HL-60 (cell line): ENCODE data around the gene AP1S3.

Source experiments
- DNase-seq, 2 experiments: peaks; one replicate each; pipeline ENCODE4 v3.0.0-alpha.2; 2010 to 2020; ENCODE audit warnings: low read depth in 1 of 2, low spot score in 1 of 2
- H3K27ac ChIP-seq: fragments of 250-450 bp; sonication (Bioruptor Pico); replicated peaks from 2 replicates; pipeline ENCODE4 v1.5.1; 2020; ENCODE audit warnings: mild to moderate bottlenecking, moderate library complexity
- H3K27me3 ChIP-seq: fragments of 250-450 bp; sonication (Bioruptor Pico); 2 replicates; pipeline ENCODE4 v1.5.1; 2021; ENCODE audit warnings: mild to moderate bottlenecking, moderate library complexity; ENCODE audit not compliant: insufficient read depth, poor library complexity, severe bottlenecking
- H3K4me3 ChIP-seq: replicated peaks from 2 replicates; pipeline ENCODE4 v1.5.1; 2011; ENCODE audit warnings: mild to moderate bottlenecking, control low read depth, low read length; ENCODE audit not compliant: insufficient read depth
- GABPA ChIP-seq: IDR thresholded peaks from 2 replicates; pipeline ENCODE4 v1.6.1; 2012; ENCODE audit warnings: low read depth
- POLR2AphosphoS5 ChIP-seq: IDR thresholded peaks from 2 replicates; pipeline ENCODE4 v1.6.1; 2012; ENCODE audit warnings: low read depth
- SPI1 ChIP-seq: IDR thresholded peaks from 2 replicates; pipeline ENCODE4 v1.6.1; 2012; ENCODE audit warnings: low read depth, mild to moderate bottlenecking, borderline replicate concordance
- TF ChIP-seq, protein P1 (sequence below): IDR thresholded peaks from one replicate; pipeline ENCODE4 v1.5.1; 2011; ENCODE audit warnings: low read length, control low read depth, inconsistent platforms; ENCODE audit not compliant: insufficient read depth
- TF ChIP-seq, protein P2 (sequence below): IDR thresholded peaks from 2 replicates; pipeline ENCODE4 v1.6.1; 2012; ENCODE audit warnings: low read depth; ENCODE audit not compliant: insufficient replicate concordance

AP1S3 gene

DNA sequence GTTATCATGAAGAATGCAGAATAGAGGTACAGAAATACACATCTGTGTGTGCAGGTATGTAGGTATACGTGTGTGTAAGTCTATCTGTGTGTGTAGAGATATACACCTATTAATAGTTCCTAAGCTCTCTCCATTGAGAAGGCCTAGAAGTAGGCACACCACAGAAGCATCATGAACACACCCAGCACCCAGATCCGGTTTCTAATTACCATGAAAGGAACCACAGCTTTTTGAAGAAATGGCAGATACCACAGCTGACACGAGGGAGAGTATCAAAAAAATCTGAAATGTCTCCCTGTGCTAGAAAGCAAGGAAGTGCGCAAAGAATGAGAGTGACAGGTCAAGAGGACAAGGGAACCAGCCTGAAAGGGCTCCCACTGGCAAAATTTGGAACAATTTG lies 27.7 kb upstream of the AP1S3 start:
- H3K4me3 ChIP-seq, result no peak overlapping the region
- H3K27me3 ChIP-seq, result no peaks in the 10 kb centered on the region
- peak overlapping the region; percentile 16 for H3K27ac ChIP-seq
- DNase-seq, result no peak
- no peak for TF ChIP-seq POLR2AphosphoS5
- TF ChIP-seq, protein P1, sequence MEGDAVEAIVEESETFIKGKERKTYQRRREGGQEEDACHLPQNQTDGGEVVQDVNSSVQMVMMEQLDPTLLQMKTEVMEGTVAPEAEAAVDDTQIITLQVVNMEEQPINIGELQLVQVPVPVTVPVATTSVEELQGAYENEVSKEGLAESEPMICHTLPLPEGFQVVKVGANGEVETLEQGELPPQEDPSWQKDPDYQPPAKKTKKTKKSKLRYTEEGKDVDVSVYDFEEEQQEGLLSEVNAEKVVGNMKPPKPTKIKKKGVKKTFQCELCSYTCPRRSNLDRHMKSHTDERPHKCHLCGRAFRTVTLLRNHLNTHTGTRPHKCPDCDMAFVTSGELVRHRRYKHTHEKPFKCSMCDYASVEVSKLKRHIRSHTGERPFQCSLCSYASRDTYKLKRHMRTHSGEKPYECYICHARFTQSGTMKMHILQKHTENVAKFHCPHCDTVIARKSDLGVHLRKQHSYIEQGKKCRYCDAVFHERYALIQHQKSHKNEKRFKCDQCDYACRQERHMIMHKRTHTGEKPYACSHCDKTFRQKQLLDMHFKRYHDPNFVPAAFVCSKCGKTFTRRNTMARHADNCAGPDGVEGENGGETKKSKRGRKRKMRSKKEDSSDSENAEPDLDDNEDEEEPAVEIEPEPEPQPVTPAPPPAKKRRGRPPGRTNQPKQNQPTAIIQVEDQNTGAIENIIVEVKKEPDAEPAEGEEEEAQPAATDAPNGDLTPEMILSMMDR, result no peak
- TF ChIP-seq GABPA, result no peak
- TF ChIP-seq, protein P2, sequence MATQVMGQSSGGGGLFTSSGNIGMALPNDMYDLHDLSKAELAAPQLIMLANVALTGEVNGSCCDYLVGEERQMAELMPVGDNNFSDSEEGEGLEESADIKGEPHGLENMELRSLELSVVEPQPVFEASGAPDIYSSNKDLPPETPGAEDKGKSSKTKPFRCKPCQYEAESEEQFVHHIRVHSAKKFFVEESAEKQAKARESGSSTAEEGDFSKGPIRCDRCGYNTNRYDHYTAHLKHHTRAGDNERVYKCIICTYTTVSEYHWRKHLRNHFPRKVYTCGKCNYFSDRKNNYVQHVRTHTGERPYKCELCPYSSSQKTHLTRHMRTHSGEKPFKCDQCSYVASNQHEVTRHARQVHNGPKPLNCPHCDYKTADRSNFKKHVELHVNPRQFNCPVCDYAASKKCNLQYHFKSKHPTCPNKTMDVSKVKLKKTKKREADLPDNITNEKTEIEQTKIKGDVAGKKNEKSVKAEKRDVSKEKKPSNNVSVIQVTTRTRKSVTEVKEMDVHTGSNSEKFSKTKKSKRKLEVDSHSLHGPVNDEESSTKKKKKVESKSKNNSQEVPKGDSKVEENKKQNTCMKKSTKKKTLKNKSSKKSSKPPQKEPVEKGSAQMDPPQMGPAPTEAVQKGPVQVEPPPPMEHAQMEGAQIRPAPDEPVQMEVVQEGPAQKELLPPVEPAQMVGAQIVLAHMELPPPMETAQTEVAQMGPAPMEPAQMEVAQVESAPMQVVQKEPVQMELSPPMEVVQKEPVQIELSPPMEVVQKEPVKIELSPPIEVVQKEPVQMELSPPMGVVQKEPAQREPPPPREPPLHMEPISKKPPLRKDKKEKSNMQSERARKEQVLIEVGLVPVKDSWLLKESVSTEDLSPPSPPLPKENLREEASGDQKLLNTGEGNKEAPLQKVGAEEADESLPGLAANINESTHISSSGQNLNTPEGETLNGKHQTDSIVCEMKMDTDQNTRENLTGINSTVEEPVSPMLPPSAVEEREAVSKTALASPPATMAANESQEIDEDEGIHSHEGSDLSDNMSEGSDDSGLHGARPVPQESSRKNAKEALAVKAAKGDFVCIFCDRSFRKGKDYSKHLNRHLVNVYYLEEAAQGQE, result no peak
- TF ChIP-seq SPI1, result no peak

DNA sequence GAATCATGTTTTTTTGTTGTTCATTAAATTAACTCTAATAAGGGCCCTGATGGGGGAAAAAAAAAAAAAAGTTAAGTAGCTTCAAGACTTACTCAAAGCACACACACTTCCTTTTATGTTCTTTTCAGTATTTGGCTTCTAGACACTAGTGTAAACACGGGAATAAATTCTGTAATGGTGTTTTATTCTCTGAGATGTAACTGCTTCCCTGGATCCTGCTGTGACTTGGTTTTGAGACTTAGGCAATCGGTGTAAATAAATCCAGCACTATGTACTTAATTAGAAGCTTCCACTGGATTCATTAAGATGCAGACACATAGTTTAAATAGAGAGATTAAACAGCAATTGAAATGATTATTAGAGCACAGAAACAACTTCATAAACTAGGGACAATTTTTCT lies 26.1 kb upstream of the AP1S3 start:
- TF ChIP-seq GABPA (no peak), POLR2AphosphoS5 (no peak), SPI1 (no peak)
- TF ChIP-seq, protein P1, result no peak
- TF ChIP-seq, protein P2, result no peak
- Histone ChIP-seq H3K27ac (no peak overlapping the region), H3K27me3 (no peaks in the 10 kb centered on the region), H3K4me3 (no peak overlapping the region)
- DNase-seq, result no peak

DNA sequence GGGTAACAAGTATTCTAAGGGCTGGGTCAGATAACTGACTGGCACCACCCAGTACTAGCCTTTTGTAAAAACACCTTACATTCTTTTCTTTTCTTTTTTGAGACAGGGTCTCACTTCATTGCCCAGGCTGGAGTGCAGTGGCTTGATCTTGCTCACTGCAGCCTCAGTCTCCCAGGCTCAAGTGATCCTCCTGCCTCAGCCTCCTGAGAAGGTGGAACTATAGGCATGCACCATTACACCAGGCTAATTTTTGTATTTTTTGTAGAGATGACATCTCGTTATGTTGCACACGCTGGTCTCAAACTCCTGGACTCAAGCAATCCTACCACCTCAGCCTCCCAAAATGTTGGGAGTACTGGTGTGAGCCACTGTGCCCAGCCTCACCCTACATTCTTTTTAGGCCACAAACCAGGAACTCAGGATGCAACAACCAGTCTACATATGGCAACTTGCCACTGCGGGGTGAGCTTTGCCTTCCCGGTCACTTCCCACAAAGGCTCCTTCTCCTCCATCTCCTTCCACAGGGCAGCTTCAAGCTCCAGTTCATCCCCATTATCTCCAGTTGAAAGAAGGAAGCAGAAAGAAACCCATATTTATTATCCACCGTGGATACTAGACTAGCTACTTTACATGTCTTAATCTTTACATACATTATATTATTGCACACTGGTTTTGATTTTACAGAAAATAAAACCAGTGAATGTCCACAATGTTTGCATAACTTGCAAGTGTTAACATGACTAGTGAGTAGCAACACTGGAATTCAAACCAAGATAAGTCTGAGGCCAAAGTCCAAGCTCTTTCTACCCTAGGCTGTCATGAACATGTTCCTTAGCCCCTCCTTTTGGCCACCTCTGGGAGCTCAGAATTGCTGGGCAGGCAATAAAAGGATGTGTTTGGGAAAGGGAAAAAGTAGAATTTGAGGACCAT lies 23.7 kb upstream of the AP1S3 start:
- DNase-seq, result no peak
- TF ChIP-seq POLR2AphosphoS5 (no peak), GABPA (no peak), SPI1 (no peak)
- TF ChIP-seq, protein P2, result no peak
- TF ChIP-seq, protein P1, result no peak
- H3K27me3 ChIP-seq, result no peaks in the 10 kb centered on the region
- H3K4me3 ChIP-seq, result no peak overlapping the region
- no peak overlapping the region for H3K27ac ChIP-seq
